NCI-H2227 (cell line): ENCODE results near the gene NAXE.
"Not testable (repeated sequence)": the region's sequence is repeated elsewhere in the genome, so short reads cannot be mapped to it uniquely, and the experiment has no call there.

Experiments
- DNase-seq: peaks from one replicate; lab custom pipeline; 2025; ENCODE audit not compliant: unreplicated experiment; lab: John Stamatoyannopoulos, UW

Gene NAXE

DNA sequence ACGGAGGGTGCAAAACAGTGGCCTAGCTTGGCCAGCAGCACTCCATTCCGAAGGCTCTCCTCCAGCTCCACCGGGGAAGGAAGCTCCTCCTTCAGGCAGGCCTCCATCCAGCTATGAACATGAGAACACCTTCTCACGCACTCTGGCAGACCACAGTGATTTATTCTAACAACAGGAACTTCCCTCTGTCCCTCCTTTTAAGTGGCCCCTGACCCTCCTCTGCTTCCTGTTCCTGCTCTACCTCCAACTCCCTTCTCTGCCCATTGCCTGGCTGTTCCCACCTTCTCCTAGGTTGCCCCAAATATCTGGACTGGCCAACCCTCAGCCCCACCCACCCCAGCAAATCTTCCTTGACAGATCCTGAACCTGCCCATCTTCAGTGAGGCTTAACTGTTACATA, 25.1 kb upstream of the NAXE start:
- no peak for DNase-seq

DNA sequence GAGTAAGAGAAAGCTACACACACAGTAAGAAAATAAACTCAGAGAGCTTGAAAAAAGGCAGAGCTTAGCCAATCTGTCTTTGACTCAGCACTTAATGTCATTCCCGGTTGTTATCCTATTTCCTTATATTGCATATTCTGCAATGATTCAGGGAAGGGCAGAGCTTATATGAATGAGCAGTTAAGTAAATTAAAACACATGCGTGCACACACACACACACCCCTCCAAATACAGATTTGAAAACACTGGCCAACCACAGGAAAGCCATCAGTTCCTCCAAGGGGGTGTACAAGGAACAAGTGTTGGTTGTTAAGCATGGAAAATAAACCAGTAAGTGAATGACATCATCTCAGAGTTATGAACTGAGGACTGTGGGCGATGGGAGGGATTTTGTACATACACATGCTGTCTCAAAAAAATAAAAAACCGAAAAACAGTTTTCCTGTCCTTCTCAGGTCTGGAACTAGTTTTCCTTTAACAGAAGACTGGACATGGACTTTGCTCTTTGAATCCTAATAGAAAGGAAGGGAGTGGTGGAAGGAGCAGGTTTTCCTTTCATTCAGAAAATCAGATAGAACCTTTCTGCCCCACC, 20.2 kb upstream of the NAXE start:
- DNase-seq = peak; percentile 22

DNA sequence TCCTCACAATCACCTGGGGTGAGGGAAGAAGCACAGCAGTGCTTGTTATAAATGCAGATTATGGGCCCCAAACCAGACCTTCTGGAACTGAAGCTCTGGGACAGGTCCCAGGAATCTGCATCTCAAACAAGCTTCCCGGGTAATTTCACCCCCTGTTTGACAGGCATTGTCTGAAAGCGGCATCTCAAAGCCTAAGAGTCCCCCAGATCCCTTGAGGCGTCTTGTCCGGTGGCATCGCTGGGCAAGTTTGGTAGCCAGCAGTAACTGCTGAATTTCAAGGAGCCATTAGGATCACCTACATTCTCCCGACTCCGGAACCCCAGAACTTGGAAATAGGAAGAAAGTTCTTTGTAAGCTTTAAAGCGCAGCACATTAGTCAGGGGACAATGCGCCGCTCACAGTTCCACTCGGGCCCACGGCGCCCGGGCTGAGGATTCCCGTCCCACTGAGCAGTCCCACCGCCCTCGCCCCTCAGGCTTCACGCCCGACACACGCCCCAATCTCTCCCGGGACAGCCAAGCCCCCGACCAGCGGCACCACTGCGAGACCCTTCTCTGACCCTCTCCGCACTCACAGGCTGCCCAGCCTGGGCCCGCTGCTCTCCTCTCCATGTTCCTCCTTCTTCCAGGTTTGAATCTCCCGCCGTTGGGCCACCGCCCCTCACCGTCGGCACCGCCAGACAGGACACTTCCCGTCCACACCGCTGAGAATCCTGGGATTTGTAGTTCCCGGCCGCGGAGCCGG, 19.5 kb upstream of the NAXE start, which contains the start of gene IQGAP3:
Gene IQGAP3 (minus strand): TSS at position 647 of the 744 bp plus-strand sequence. CDS start 36 bp downstream, at position 611.
- peak; percentile 95 for DNase-seq

DNA sequence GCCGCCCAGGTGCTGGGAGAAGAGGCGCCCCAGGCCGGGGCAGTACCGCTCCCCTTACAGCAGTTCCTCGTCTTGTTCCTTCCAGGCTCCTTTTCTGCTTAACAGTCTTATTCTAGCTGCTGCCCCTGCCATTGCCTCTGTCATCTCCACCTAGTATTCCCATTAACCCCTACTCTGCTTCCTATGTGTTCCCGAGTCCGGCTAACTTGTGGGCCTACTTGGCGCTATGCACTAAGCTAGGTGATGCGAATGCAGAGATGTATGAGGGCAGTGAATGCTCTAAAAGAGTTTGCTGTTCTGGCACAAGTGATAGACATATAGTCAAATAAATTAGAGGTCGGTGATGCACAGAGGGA, 18.9 kb upstream of the NAXE start:
- DNase-seq = no peak

DNA sequence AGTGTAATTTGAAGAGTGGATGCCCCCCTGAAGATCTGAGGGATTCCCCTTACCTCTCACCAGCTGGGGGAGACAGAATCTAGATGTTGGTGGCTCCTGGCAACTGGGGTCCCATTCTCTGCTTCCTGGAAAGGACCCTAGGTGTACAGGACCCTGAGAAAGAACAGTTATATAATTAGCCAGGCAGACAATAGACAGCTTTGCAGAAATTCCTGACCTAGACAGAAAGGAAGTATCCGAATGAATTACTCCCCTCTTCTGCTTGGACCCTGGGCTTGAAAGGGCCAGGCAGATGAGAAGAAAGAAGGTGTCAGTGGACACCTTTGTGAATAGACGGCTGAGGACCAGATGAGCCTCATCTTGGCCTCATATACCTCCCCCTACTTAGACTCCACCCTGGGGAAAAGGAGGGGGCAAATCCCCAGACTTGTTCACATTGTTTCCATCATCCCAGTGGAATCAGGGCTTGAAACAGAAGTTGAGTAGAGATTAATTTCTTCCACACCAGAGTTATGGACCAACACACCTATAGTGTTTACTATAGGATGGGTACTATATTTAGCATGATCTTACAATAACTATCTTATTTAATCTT, 17.4 kb upstream of the NAXE start:
- DNase-seq = no peak

DNA sequence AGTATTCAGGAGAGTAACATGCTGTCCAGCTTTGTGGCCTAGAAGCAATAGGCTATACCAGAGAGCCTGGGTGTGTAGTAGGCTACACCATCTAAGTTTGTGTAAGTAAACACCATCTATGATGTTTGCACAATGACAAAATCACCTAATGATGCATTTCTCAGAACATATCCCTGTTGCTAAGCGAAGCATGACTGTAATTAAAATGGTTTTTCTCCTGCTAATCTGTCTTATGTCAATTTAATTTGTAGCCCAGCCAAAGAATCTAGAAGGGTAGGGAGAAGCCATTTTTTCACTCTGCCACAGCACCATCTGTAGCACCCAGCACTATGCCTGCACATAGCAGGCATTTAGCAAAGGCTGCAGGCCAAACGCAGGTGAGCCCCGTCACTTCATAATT, 14.0 kb upstream of the NAXE start:
- no peak for DNase-seq

DNA sequence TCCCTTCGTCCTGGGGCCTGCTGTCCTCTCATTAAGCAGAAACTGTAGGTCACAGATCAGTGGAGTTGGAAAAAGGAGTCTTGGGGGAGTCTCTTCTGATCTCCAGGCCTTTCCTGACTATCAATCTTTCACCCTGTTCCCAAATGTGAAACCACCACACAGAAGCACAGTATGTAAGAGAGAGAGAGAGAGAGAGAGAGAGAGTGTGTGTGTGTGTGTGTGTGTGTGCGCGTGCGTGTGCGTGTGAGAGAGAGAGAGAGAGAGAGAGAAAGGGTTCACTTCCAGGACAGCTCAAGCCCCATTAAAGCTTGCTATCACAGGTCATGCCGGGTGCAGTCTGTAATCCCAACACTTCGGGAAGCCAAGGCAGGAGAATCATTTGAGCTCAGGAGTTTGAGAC, 13.5 kb upstream of the NAXE start:
- no peak for DNase-seq

DNA sequence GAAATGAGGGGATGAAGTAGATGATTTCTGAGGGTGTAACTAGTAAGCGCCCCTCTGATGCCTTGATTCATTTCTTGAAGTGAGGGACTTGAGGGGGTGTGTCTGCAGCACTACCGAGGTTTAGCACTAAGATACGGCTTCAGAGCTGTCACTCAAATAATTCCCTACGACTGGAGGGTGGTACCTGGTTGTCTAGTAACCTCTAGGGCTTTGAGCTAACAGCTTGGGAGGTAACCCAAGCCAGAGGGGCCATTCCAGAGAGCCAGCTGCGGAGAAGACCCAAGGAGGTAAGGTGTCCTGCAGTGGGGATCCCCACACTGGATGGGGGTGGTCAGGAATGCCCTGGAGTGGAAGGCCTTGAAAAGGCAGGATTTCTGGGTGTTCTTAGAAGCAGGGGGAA, 12.1 kb upstream of the NAXE start, which contains the start of gene TTC24:
Gene TTC24 (plus strand): TSS at position 252 of the 400 bp plus-strand sequence. CDS start 1,642 bp downstream, outside the sequence.
- DNase-seq = peak; percentile 44

DNA sequence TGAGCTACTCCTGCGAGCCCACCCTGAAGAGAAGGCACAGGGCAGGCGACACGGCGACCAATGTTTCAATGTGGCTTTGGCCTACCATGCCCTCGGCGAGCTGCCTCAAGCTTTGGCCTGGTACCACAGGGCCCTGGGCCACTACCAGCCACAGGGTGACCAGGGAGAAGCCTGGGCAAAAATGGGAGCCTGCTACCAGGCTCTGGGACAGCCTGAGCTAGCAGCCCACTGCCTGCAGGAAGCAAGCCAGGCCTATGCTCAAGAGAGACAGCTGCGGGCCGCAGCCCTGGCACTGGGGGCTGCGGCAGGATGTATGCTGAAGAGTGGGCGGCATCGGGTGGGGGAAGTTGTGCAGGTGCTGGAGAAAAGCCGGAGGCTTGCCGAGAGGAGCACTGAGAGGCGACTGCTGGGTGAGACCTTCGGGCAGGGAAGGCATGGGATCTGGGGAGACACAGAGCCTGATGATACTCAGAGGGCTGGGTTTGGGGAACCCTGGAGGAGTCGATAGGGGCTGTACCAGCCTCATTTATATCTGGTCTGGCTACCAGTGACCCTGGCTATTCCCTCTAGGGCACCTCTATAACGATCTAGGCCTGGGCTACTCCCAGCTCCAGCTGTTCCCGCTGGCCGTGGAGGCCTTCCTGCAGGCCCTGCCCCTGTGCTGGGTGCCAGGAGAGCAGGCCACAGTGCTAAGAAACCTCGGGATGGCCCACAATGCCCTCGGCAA, 9.8 kb upstream of the NAXE start:
- no peak for DNase-seq

DNA sequence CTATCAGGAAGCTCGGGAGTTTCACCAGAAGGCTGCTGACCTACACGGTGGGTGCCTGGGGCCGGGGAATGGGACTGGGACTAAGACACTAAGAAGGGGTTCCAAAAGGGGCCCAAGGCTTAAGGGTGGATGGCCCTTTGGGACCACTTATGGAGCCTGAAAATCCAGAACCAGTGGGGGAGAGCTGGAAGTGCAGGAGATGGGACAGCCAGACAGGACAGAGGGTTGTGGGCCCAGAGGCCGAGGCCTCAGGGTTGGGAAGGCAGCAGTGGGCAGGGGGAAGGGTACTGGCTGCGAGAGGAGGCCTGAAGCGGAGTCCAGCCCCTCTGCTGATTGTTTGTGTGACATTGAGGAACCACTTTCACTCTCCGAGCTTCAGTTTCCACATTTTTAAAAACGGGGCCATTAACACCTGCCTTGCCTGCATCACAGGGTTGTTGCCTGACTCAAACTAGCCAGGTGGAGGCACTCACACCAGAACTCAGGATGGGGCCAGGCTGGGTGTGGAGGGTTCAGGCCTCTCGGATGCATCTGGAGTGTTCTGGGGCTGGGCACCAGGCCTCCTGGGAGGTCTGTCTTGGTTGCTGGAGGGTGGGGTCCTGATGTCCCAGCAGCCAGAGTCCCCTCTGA, 9.1 kb upstream of the NAXE start:
- DNase-seq = no peak

DNA sequence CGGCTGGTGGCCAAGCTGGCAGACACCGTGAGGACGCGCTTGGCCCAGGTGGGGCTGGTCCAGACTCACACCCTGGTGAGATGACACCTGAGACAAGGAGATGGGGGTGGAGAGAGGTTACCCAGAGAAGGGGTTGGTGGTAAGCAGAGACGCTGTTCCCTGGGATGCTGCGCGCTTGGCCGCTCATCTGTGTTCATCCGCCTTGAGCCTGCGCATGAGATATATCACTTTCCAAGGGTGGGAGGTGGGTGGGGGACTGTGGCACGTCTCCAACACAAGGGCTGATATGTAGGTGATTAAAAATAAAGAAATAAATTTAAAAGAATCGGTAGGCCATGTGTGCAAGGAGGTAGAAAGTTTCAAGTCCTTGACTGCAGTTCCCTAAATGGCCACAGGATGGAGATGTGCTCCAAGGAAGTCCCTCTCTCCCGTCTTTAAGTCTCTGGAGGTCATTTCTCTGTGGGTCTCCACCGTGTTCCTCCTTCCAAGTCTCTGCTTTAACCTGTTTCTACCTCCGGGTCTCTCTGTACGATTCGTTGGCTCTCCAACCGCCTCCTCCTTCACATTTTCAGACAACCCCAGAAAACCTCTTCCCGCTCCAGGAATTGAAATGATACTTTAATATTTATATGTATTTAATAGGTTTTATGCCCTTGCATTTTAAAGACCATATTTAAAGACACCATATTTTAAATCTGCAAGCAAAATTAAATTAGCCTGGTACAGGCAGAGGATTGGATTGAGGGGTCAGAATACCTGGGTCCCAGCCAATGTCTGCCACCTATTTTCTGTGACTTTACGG, 7.6 kb upstream of the NAXE start:
- peak; percentile 89 for DNase-seq

DNA sequence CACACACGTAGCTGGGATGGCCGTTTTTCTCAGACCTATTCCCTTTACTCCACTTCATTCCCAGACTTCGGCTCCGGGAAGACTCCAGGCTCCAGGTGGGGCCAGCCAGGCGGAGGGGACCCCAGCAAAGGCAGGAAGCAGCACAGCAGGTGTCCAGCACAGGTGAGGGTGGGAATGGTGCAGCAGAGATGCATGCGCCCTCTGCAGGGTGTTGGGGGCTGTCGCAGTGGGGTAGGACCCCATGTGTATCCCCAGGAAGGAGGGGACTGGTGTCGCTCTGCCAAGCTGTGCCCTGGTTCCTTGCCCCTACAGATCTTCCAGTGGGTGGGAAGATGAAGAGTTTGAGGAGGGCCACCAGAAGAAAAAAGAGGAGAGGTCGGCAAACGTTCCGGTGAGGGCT, 6.8 kb upstream of the NAXE start:
- DNase-seq = no peak

DNA sequence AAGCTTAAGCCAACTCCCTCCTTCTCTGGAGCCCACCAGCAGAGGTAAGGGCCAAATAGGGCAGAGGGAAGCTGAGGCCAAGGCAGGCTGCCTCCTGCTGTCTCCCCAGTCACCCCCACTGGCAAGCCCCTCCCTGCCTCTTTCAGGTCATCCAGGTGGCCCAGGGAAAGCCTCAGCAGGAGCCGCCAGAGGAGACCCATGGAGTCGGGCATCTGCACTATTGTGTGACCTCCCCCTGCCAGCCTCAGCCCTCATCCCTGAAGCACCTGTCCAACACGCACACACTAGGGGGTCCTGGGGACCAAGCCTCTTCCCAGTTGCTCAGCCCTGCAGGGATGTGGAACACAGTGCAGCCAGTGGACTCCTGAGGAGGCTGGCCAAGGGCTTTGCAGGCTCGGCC, 5.3 kb upstream of the NAXE start:
- DNase-seq = no peak

DNA sequence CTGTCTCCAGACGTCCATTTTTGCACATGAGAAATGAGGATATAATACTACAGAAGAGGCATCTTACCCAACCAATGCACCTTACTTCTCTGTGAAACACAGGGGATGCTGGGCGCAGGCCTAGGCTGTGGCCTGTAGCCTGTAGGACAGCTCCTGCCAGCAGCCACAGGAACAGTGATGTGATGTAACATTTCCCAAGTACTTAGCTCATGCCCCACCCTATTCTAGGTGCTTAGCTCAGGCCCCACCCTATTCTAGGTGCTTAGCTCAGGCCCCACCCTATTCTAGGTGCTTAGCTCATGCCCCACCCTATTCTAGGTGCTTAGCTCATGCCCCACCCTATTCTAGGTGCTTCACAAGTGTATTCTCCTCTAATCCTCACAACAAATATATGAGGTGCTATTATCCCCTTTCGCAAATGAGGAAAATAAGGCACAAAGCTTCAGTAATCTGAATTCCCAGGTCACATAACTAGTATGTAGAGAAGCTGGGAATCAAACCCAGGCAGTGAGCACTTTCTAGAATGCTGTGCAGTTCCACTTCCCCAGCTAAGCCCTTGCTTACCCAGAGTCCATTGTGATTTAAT, 4.6 kb upstream of the NAXE start:
- no peak for DNase-seq

DNA sequence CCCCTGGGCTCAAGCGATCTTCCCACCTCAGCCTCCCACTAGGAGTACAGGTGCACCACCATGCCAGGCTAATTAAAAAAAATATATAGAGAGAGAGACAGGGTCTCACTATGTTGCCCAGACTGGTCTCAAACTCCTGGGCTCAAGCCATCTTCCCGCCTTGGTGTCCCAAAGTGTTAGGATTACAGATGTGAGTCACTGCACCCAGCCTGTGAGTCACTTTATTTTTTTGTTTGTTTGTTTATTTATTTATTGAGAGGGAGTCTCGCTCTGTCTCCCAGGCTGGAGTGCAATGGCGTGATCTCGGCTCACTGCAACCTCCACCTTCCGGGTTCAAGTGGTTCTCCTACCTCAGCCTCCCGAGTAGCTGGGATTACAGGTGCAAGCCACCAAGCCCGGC, 3.6 kb upstream of the NAXE start:
- DNase-seq = not testable (repeated sequence)

DNA sequence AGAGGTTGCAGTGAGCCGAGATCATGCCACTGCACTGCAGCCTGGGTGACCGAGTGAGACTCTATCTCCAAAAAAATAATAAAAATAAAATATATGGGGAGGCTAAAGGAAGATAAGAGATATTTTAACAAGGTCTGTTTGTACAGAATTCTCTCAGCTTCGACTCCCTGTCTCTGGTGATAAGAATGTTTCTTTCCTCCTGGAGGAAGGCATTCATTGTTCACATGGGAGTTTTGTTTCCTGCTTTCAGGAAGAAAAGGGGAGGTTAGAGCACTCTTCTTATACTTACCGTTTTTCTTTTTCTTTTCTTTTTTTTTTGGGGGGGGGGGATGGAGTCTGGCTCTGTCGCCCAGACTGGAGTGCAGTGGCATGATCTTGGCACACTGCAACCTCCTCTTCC, 2.0 kb upstream of the NAXE start:
- no peak for DNase-seq

DNA sequence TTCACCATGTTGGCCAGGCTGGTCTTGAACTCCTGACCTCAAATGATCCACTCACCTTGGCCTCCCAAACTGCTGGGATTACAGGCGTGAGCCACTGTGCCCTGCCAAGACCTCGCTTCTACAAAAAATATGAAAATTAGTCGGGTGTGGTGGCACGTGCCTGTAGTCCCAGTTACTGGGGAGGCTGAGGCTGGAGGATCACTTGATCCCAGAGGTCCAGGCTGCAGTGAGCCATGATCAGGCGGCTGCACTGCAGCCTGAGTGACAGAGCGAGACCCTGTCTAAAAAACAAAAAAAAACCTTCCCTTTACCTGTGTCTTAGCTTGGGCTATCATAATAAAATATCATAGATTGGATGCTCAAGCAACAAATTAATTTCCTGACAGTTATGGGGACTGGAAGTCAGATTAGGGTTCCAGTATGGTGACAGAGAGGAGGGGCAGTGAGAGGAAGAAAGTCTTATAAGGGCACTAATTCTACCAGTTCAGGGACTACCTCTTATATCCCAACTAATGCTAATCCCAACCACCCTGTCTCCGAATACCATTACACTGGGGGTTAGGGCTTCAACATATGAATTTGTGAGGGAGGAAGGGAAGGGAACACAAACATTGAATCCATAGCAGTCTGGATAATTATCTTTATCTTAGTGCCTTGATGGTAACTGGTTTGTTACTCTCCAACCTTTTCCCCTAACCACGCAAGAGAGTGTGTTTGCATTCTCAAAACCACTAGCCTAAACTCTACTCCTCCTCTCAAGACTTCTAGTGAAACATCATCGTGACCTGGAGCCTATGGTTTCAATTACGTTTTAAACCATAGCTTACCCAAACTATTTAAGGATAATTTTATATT, 1.0 kb upstream of the NAXE start:
- no peak for DNase-seq

DNA sequence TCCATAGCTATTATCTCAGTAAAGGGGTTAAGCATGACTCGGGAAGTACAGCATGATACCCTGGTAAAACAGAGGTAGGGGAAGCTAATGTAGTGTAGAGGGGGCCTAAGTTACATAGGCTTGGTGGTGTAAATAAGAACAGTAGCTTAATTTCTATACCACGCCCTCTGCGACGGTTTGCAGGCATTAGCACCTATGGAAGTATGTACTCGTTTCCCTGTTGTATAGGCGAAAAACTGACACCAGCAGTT, 470 bp upstream of the NAXE start:
- DNase-seq = no peak

DNA sequence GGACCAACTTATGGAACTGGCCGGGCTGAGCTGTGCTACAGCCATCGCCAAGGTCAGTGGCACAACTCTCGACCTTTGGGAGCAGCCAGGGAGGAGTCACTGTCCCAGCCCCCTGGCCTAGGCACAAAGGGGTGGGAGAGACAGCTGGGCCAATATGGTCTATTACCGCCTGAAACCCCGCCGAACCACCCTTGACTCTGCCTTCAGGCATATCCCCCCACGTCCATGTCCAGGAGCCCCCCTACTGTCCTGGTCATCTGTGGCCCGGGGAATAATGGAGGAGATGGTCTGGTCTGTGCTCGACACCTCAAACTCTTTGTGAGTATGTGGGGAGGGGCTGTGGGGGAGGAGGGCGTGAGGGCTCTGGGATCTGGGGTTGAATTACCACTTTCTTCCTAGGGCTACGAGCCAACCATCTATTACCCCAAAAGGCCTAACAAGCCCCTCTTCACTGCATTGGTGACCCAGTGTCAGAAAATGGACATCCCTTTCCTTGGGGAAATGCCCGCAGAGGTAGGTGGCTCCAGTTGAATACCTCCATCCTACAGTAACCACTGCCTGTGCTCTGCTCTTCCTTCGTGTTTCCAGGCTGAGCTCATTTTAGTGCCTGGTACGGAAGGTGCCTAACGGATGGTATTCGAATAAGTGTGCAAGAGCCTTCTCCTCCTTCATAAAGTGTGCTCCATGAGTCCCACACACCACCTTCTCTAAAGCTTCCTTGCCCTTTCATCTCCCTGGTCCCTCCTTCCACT, 758 bp downstream of the NAXE start:
- no peak for DNase-seq
